ENCODE measurements around the gene SOX6.

Gene SOX6

GRCh38 chr11:16186680-16187079 is 169.7 kb downstream of the SOX6 start:
- DNase-seq (ENCODE audit: low spot score): no peak

- no peak for DNase-seq (ENCODE audit: low spot score)
Measured at GRCh38 chr11:16185042-16185441, 171.3 kb downstream of the SOX6 start.

- DNase-seq (ENCODE audit: low spot score): no peak
Measured at GRCh38 chr11:16184588-16184987, 171.8 kb downstream of the SOX6 start.

GRCh38 chr11:16182553-16182952 is 173.8 kb downstream of the SOX6 start:
- no peak for DNase-seq (ENCODE audit: low spot score)

GRCh38 chr11:16180868-16181267 is 175.5 kb downstream of the SOX6 start:
- DNase-seq (ENCODE audit: low spot score): no peak

- DNase-seq (ENCODE audit: low spot score): no peak
Measured at GRCh38 chr11:16179676-16180075, 176.7 kb downstream of the SOX6 start.

- DNase-seq (ENCODE audit: low spot score): no peak
Measured at GRCh38 chr11:16178273-16178672, 178.1 kb downstream of the SOX6 start.

- no peak for DNase-seq (ENCODE audit: low spot score)
Measured at GRCh38 chr11:16177688-16178087, 178.7 kb downstream of the SOX6 start.

- DNase-seq (ENCODE audit: low spot score): no peak
Measured at GRCh38 chr11:16173798-16174197, 182.5 kb downstream of the SOX6 start.

- no peak for DNase-seq (ENCODE audit: low spot score)
Measured at GRCh38 chr11:16171882-16172281, 184.5 kb downstream of the SOX6 start.

GRCh38 chr11:16169956-16170847 is 186.1 kb downstream of the SOX6 start:
- no peak for DNase-seq (ENCODE audit: low spot score)

- no peak for DNase-seq (ENCODE audit: low spot score)
Measured at GRCh38 chr11:16169541-16169940, 186.8 kb downstream of the SOX6 start.

- DNase-seq (ENCODE audit: low spot score): no peak
Measured at GRCh38 chr11:16167706-16168487, 188.4 kb downstream of the SOX6 start.

GRCh38 chr11:16166571-16166970 is 189.8 kb downstream of the SOX6 start:
- no peak for DNase-seq (ENCODE audit: low spot score)

GRCh38 chr11:16160146-16160545 is 196.2 kb downstream of the SOX6 start:
- no peak for DNase-seq (ENCODE audit: low spot score)

- no peak for DNase-seq (ENCODE audit: low spot score)
Measured at GRCh38 chr11:16158426-16158994, 197.8 kb downstream of the SOX6 start.

- DNase-seq (ENCODE audit: low spot score): no peak
Measured at GRCh38 chr11:16157327-16157726, 199.0 kb downstream of the SOX6 start.

- no peak for DNase-seq (ENCODE audit: low spot score)
Measured at GRCh38 chr11:16155448-16155847, 200.9 kb downstream of the SOX6 start.

GRCh38 chr11:16154715-16155396 is 201.5 kb downstream of the SOX6 start:
- DNase-seq (ENCODE audit: low spot score): no peak

GRCh38 chr11:16153951-16154350 is 202.4 kb downstream of the SOX6 start:
- DNase-seq (ENCODE audit: low spot score): no peak

- DNase-seq (ENCODE audit: low spot score): no peak
Measured at GRCh38 chr11:16151138-16151537, 205.2 kb downstream of the SOX6 start.

GRCh38 chr11:16149476-16149875 is 206.9 kb downstream of the SOX6 start:
- DNase-seq (ENCODE audit: low spot score): no peak

Data from GM03348 (cell line).